Heart right ventricle (tissue), 16 donors: ENCODE results near the gene RPGRIP1L. TPM values are rescaled to one million over a fixed set of nuclear protein-coding genes. Genes with fewer than 3 reads are reported as not detected.
A peak's percentile ranks its signal among the peaks of the same experiment; 100 is the strongest.

Experiments used
- ATAC-seq, 8 donors: fragments of 200-7000 bp; cut with Tn5 transposase; one replicate each; pipeline ENCODE4 v1.9.1; 2020; ENCODE audit warnings: mild to moderate bottlenecking in 8 of 8, moderate library complexity in 8 of 8, moderate number of reproducible peaks in 1 of 8
- DNase-seq, 2 donors: peaks; one replicate each; pipeline ENCODE4 v3.0.0-alpha.2; 2020
- H3K27ac ChIP-seq, 10 donors: fragments of 200-600 bp; sonication (generic) in 2 of 10; one replicate each; pipeline versions ENCODE4 v1.5.0 to v1.8.0; 2020 to 2022; ENCODE audit warnings: mild to moderate bottlenecking in 3 of 10
- H3K27me3 ChIP-seq, 7 donors: fragments of 200-600 bp; one replicate each; pipeline ENCODE4 v1.8.0; 2021 to 2022; ENCODE audit warnings: mild to moderate bottlenecking in 2 of 7
- H3K36me3 ChIP-seq, 9 donors: fragments of 200-600 bp; sonication (generic) in 1 of 9; one replicate each; pipeline versions ENCODE4 v1.5.0 to v1.8.0; 2020 to 2022; ENCODE audit warnings: mild to moderate bottlenecking in 2 of 9
- H3K4me1 ChIP-seq, 9 donors: fragments of 200-600 bp; sonication (generic) in 1 of 9; one replicate each; pipeline versions ENCODE4 v1.5.0 to v1.8.0; 2020 to 2022; ENCODE audit warnings: mild to moderate bottlenecking in 4 of 9
- H3K4me3 ChIP-seq, 10 donors: fragments of 200-600 bp; sonication (generic) in 2 of 10; one replicate each; pipeline versions ENCODE4 v1.5.0 to v1.8.0; 2020 to 2022; ENCODE audit warnings: mild to moderate bottlenecking in 7 of 10, moderate library complexity in 2 of 10
- H3K9me3 ChIP-seq, 11 donors: fragments of 200-600 bp in 10 of 11; sonication (generic) in 2 of 11; one replicate each; pipeline versions ENCODE4 v1.5.0 to v1.8.0; 2013 to 2022; ENCODE audit warnings: mild to moderate bottlenecking in 2 of 11, control low read depth in 1 of 11, moderate library complexity in 1 of 11
- CTCF ChIP-seq, 9 donors: fragments of 200-600 bp; sonication (generic) in 2 of 9; IDR thresholded peaks; one replicate each; pipeline versions ENCODE4 v1.5.0 to v1.8.0; 2021 to 2022; ENCODE audit warnings: antibody characterized with exemption in 9 of 9, mild to moderate bottlenecking in 5 of 9, moderate library complexity in 1 of 9
- WGBS, 2 donors: extraction: QIAGEN DNeasy Blood & Tissue Kit; methylation state at CpG; one replicate each; pipeline ENCODE4 v1.1.7; 2013; ENCODE audit warnings: inconsistent platforms in 1 of 2; 5-methylcytosine and 5-hydroxymethylcytosine counted together
- intact Hi-C, 10 donors: fragments of 100-400 bp; cut with DNase I; formaldehyde crosslinking; loops; one replicate each; pipeline versions ENCODE4 v1.11.1 to v1.14.2; 2022
- polyA plus RNA-seq, 2 donors: library from polyadenylated mRNA; stranded (reverse); fragments of 200-250 nt; gene quantifications; one replicate each; pipeline ENCODE4 v1.2.3, GENCODE V29; 2013
- total RNA-seq, 10 donors: library from RNA; stranded (reverse); fragmentation: NEBNext Ultra II Directional in 3 of 10; extraction: Animal tissue kit (Norgen Biotek cat#: 25700) in 3 of 10; gene quantifications; one replicate each; pipeline versions ENCODE4 v1.2.1 to v1.2.4, GENCODE V29; 2021 to 2023
- donor health status: Arrhythmogenic right ventricular cardiomyopathy.
- donor health status: ischemic (EF 13 %, LVEDD 7.1; RV severe dilation, severe dysfunction).
- donor health status: healthy with polysubstance abuse.
- donor health status: DM: no; HTN: yes; CAD: no.
- donor health status: DM: no; HTN: no; CAD: no.
- donor health status: ischemic (EF 25% LVEDD 6.9; RV normal size, moderate dysfunction).
- donor health status: ischemic (EF 25% LVEDD 5.7; RV mildly dilated, moderate dysfunction).
- donor health status: healthy.
- donor health status: DM: yes; HTN: yes; CAD: no.
- donor health status: Ischemic cardiomyopathy.
- donor health status: ischemic (EF 35%, LVEDD 5.7; RV mildly dilated, moderate dysfunction).
- donor health status: nonischemic (EF 11% LVEDD 7.7; RV severe dilation, severe dysfunction).
- donor health status: DM: yes; HTN: yes; CAD: no.
- donor health status: PGD.
- donor health status: ischemic (EF 29% LVEDD 5.4; RV normal size, mild dysfunction).
- donor health status: nonischemic (EF 23%, LVEDD 6.1; RV moderate dilation, normal function).

RPGRIP1L gene
- total and polyA plus RNA-seq, 12 donors = 0.96 to 3.7 (median 2.4) TPM

- H3K27me3 ChIP-seq = no peaks in the 10 kb centered on the region
- ATAC-seq (no peak), DNase-seq (no peak)
- H3K27ac ChIP-seq = no peak overlapping the region
- no peak for TF ChIP-seq CTCF (IDR thresholded peaks at IDR 0.05)
- H3K36me3 ChIP-seq = no peaks in the 10 kb centered on the region
- intact Hi-C loops = no loop called here
- H3K4me3 ChIP-seq = no peak overlapping the region
- H3K4me1 ChIP-seq = peaks cover 0 to 33% (median 21%) of the 10 kb centered on the region in 9 donors
- 98% methylated on average over 2 of the region's 2 CpGs for WGBS, 2 donors
- no peaks in the 10 kb centered on the region for H3K9me3 ChIP-seq
These were observed 31.2 kb upstream of the RPGRIP1L start for GRCh38 chr16:53734908-53735307.

GRCh38 chr16:53732296-53732929, 28.8 kb upstream of the RPGRIP1L start:
- Histone ChIP-seq H3K9me3 (peaks cover 0 to 5% (median 0%) of the 10 kb centered on the region in 11 donors), H3K4me1 (peaks cover 0 to 27% (median 19%) of the 10 kb centered on the region in 9 donors), H3K4me3 (no peak overlapping the region), H3K27ac (no peak overlapping the region), H3K27me3 (no peaks in the 10 kb centered on the region), H3K36me3 (no peaks in the 10 kb centered on the region)
- DNase-seq (no peak), ATAC-seq (peak; percentile 28 to 87 (median 77))
- TF ChIP-seq CTCF (IDR thresholded peaks at IDR 0.05) = no peak
- WGBS, 2 donors = 29 to 35% methylated on average over 4 of the region's 4 CpGs
- intact Hi-C loops = no loop called here

- no peak overlapping the region for H3K4me3 ChIP-seq
- intact Hi-C loops = no loop called here
- H3K36me3 ChIP-seq = no peaks in the 10 kb centered on the region
- no peak for TF ChIP-seq CTCF (IDR thresholded peaks at IDR 0.05)
- DNase-seq (no peak), ATAC-seq (no peak)
- H3K9me3 ChIP-seq = peaks cover 0 to 6% (median 0%) of the 10 kb centered on the region in 11 donors
- peaks cover 4 to 44% (median 32%) of the 10 kb centered on the region in 9 donors for H3K4me1 ChIP-seq
- H3K27ac ChIP-seq = no peak overlapping the region
- no peaks in the 10 kb centered on the region for H3K27me3 ChIP-seq
- 92 to 93% methylated on average over 3 of the region's 3 CpGs for WGBS, 2 donors
These were observed 27.0 kb upstream of the RPGRIP1L start for GRCh38 chr16:53730693-53731092.

- Histone ChIP-seq H3K36me3 (no peaks in the 10 kb centered on the region), H3K9me3 (peaks cover 0 to 6% (median 0%) of the 10 kb centered on the region in 11 donors), H3K4me1 (peaks cover 0 to 35% (median 29%) of the 10 kb centered on the region in 9 donors), H3K27ac (no peak overlapping the region), H3K4me3 (no peak overlapping the region), H3K27me3 (no peaks in the 10 kb centered on the region)
- DNase-seq = no peak
- no peak for TF ChIP-seq CTCF (IDR thresholded peaks at IDR 0.05)
- intact Hi-C loops = no loop called here
- peak in 1 of 8 donors; percentile 39 for ATAC-seq
These were observed 23.0 kb upstream of the RPGRIP1L start for GRCh38 chr16:53726625-53727024.
